ENCODE results near the gene DIAPH1.

GRCh38 chr5:141664733-141665461, 46.1 kb upstream of the DIAPH1 start:
- TF ChIP-seq CTCF (conservative IDR thresholded peaks at IDR 0.05; ENCODE audit: low read length), result peak; percentile 87
- TF ChIP-seq EZH2phosphoT487 (IDR thresholded peaks at IDR 0.05; ENCODE audit: borderline replicate concordance), result no peak
